Stimulated activated CD4-positive, alpha-beta T cell treated with anti-CD3 and anti-CD28 coated beads, TNF-alpha, amount 100 ng/mL, for 24 hours (primary cell): ENCODE data around the gene FCHSD2.
"Not testable (repeated sequence)": the region's sequence is repeated elsewhere in the genome, so short reads cannot be mapped to it uniquely, and the experiment has no call there.

ENCODE experiments used
- DNase-seq, 3 experiments: peaks; one replicate each; pipeline ENCODE4 v3.0.0-alpha.2; 2020; ENCODE audit warnings: low read depth in 3 of 3

Gene FCHSD2

DNA sequence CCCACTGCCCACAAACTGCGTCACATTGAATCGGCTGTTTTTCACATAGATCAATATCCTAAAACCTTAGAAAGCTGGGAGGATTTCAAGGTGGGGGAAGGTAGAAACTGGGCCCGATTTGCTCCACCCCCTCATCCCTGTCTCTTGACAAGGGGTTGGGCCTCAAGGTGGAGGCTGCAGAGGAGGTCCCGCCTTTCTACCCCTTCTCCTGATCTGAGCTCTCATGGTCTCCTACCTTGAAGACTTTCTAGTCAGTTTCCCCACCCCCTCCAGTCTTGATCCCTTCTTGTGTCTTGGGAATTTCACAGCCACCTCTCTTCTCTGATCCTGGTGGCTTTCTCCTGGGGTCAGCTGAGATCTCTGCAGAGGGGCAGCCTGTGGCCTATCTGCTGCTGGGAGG lies 343.8 kb downstream of the FCHSD2 start:
- DNase-seq = no peak

DNA sequence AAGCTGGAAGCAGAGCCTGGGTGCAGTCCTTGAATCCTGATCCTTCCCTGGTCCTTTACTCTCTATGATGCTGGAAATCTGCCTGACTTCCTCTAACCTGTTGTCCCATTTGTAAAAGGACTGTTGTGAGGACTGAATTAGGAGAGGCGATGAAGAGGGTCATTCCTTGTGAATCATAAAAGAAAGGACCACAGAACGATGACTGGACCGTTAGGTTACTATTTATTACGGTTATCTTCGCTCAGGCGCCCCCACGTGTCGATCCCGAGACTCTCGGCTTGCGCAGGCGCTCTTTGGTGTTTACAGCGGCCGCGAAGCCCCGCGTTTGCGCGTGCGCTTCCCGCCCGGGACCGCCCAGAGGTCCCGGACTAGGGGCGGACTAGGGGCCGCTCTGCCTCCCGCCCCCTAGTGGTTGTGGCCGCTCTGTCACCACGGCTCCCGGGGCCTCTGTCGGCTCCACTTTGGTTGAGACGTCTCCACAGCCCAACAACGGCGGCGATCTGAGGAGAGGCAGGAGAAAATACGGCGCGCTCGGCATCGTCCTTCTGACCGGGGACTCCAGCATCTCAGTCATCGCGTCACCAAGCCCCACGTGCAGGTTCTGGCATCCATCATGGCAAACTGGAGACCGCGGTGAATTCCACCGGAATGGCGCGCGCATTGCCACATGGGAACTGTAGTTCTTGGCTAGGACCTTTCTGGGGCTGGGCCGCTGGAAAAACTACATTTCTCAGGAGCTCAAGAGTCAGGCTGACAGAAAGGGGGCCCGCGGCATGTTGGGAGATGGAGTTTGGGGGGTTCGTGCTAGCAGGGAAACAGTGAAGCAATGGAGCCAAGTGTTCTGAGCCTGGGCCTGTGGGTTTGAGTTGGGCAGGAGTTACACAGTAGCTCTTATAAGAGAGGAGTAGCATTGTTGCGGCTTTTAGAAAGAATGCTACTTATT lies 348.4 kb downstream of the FCHSD2 start, which contains the start of gene STARD10:
Gene STARD10 (minus strand): TSS at position 623 of the 943 bp plus-strand sequence. CDS start 12,866 bp downstream, outside the sequence.
- DNase-seq = peak; percentile 86 to 91 (median 88)

DNA sequence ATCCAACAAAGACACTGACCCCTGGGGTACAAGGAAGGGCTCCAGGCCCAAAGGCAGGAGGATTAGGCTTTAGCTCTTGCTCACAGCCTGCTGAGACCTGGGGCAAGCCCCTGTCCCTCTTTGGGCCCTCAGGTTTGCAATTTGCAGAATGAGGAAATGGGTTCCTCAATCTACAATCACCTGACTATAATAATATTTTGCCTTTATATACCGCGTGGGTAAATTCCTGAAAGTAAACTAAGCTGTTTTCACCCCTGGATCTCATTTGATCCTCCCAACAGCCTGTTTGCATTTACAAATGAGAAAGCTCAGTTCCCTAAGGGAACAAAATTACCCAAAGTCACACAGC lies 349.1 kb downstream of the FCHSD2 start:
- no peak for DNase-seq

DNA sequence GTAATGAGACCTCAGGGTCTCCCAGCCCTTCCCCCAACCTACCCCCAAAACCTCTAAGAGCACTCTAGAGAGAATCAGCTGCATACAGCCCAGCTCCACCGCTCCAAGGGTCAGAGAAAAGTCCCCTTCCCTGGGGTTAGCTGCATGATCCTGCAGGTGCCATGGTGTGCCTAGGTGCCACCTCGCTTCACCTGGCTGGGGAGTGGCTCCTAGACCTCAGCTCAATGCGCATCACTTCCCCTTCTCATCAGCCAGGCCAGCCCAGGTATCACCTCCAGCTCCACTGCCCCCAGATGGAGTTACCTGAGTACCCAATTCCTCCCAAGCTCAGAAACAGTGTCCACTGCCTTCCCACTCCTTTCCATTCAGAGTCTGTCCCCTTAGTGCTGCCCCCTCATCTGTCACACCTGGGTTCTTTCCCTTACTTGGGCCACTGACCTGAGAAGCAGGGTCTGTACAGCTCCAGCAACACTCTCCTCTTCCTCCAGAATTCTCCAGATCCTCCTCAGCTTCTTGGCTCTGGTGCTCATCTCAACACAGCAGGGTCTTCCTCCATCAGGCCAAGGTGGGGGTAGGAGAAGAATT lies 349.6 kb downstream of the FCHSD2 start:
- DNase-seq = no peak

DNA sequence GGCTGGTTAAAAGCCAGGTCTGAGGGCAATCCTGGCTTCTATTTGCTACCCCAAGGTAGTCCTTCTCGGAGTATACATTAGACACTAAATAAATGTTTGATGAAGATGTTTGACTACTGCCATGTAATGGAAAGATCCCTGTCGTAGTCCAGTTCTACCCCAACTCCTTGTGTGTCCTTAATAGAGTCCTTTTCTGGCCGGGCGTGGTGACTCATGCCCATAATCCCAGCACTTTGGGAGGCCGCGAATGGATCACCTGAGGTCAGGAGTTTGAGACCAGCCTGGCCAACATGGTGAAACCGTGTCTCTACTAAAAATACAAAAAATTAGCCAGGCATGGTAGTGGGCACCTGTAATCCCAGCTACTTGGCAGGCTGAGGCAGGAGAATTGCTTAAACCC lies 350.9 kb downstream of the FCHSD2 start:
- not testable (repeated sequence) for DNase-seq

DNA sequence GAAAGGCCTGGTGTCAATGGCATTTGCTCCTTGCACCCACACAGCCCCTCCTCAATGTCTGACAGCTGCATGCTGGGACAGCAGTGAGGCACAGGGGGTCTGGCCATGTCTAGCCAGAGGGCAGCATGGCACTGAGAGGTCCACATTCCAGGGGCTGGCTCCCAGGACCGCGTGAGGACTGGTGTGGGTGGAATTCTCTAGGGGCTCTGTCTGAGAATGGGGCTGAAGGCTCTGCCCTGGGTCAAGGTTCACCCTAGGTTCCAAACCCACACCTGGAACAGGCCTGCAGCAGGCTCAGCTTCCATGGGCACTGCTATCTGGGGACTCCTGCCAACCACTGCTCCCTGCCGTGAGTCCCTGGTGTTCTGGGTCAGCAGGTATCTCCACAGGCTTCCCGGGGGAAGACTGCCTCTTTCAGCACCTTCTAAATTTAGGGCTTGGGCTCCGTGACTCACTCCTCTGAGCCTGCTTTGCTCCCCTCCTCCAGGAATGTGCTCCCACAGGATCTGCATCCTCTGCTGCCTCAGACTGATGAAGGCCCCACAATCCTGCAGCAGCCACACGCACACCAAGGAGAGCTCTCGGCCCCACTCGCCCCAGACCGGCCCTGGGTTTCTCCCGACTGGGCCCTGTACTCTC lies 352.5 kb downstream of the FCHSD2 start:
- DNase-seq = no peak

DNA sequence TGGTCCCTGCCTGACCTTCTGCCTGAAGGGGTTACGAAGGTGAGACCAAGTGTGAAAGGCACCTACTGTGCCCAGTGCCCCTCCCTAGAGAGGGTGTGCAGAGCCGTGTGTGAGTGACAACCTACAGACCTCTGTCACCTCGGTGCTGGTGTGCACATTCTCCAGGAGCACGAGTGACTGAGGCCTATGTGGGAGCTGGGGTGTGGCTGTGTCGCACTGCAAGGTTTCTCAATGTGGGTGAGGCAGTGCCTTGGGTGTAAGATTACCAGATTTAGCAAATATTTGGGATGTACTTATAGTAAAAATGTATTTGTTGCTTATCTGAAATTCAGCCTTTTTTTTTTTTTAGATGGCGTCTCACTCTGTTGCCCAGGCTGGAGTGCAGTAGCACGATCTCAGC lies 353.9 kb downstream of the FCHSD2 start:
- no peak for DNase-seq

DNA sequence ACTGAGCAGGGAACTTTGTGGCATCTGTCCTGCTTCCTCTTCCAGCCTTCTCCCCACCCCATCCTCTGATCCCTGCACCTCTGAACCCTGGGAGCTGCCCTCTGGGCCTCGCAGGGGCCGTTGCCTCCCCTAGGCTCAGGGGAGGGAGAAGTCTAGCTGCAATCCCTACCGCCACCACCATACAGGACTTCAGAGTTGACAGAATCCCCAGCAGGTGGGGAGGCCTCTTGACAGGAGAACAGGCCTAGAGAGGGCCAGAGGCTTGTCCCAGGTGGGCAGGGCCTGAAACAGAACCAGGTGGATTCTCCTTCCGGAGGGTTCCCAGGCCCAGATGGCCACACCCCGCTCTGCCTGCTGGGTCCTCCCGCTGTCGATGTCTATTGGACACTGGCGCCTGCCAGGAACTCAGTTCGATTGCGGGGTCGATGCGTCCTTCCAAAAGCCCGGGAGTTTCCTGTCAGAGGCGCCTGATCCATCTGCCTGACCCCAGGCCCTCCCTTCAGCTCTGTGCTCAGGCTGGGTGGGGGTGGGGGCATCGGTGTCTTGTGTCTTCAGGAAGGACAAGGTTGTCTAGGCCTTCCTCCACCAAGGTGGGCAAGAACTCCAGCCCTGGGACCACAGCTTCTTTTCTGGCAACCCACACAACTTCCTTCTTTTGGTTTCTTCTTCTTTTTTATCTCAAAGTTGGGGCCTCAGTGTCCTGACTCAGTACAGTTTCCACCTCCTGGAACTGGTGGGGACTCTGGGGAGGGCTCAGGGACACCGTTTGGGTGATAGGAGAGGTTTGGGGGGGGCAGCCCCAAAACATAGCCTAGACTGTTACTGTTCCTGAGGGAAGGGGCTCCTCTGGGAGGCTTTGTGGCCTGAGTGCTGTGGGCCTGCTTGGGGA lies 354.7 kb downstream of the FCHSD2 start:
- no peak for DNase-seq
